Astrocyte (in vitro differentiated cells and primary cell): ENCODE results near the gene TEX36. TPM values are rescaled to one million over a fixed set of nuclear protein-coding genes. Genes with fewer than 3 reads are reported as not detected.

Source experiments
- DNase-seq: peaks from one replicate; pipeline ENCODE4 v3.0.0-alpha.2; 2010; ENCODE audit warnings: low read depth
- FAIRE-seq: peaks from 2 replicates; lab custom pipeline; 2011; peaks lifted over from hg19 to GRCh38; lab: Jason Lieb, UNC
- H2AFZ ChIP-seq: 2 replicates; pipeline ENCODE4 v1.6.0; 2012; ENCODE audit warnings: low read depth, low read length, inconsistent platforms
- H3K27ac ChIP-seq: 2 replicates; pipeline ENCODE4 v1.5.1; 2011; ENCODE audit warnings: low read depth, low read length, inconsistent platforms
- H3K27me3 ChIP-seq: 2 replicates; pipeline ENCODE4 v1.6.0; 2011; ENCODE audit warnings: low read length, inconsistent platforms; ENCODE audit not compliant: insufficient read depth
- H3K36me3 ChIP-seq: 2 replicates; pipeline ENCODE4 v1.5.1; 2011; ENCODE audit warnings: low read length, inconsistent platforms; ENCODE audit not compliant: insufficient read depth
- H3K4me1 ChIP-seq: 2 replicates; pipeline ENCODE4 v1.5.1; 2011; ENCODE audit warnings: low read length, inconsistent platforms; ENCODE audit not compliant: insufficient read depth
- H3K4me2 ChIP-seq: 2 replicates; pipeline ENCODE4 v1.6.0; 2012; ENCODE audit warnings: low read length, inconsistent platforms
- H3K4me3 ChIP-seq: 2 replicates; pipeline ENCODE4 v1.5.1; 2011; ENCODE audit warnings: low read depth, mild to moderate bottlenecking, low read length, inconsistent platforms; ENCODE audit not compliant: insufficient read depth
- H3K79me2 ChIP-seq: 2 replicates; pipeline ENCODE4 v1.6.0; 2012; ENCODE audit warnings: mild to moderate bottlenecking, low read length, inconsistent platforms; ENCODE audit not compliant: insufficient read depth
- H3K9ac ChIP-seq: 2 replicates; pipeline ENCODE4 v1.6.0; 2012; ENCODE audit warnings: mild to moderate bottlenecking, low read length, inconsistent platforms
- H3K9me3 ChIP-seq: 2 replicates; pipeline ENCODE4 v1.5.1; 2012; ENCODE audit warnings: low read depth, mild to moderate bottlenecking, low read length, inconsistent platforms; ENCODE audit not compliant: insufficient read depth
- H4K20me1 ChIP-seq: 2 replicates; pipeline ENCODE4 v1.6.0; 2012; ENCODE audit warnings: low read length, inconsistent platforms; ENCODE audit not compliant: insufficient read depth
- H3K27ac Mint-ChIP-seq: one replicate; pipeline ENCODE4 v1.8.0; 2021; ENCODE audit warnings: mild to moderate bottlenecking, mixed read lengths; ENCODE audit not compliant: unreplicated experiment
- H3K27me3 Mint-ChIP-seq: one replicate; pipeline ENCODE4 v1.8.0; 2021; ENCODE audit warnings: low read depth, mixed read lengths; ENCODE audit not compliant: unreplicated experiment
- H3K36me3 Mint-ChIP-seq: one replicate; pipeline ENCODE4 v1.8.0; 2021; ENCODE audit warnings: low read depth, mixed read lengths; ENCODE audit not compliant: unreplicated experiment
- H3K4me1 Mint-ChIP-seq: one replicate; pipeline ENCODE4 v1.8.0; 2021; ENCODE audit warnings: low read depth, mixed read lengths; ENCODE audit not compliant: unreplicated experiment
- H3K4me3 Mint-ChIP-seq: one replicate; pipeline ENCODE4 v1.8.0; 2021; ENCODE audit warnings: mild to moderate bottlenecking, moderate library complexity, mixed read lengths; ENCODE audit not compliant: unreplicated experiment
- H3K9me3 Mint-ChIP-seq: one replicate; pipeline ENCODE4 v1.8.0; 2021; ENCODE audit warnings: mild to moderate bottlenecking, mixed read lengths; ENCODE audit not compliant: unreplicated experiment
- CTCF ChIP-seq: IDR thresholded peaks from 2 replicates; pipeline ENCODE4 v1.5.1; 2011; ENCODE audit warnings: low read depth, mild to moderate bottlenecking, inconsistent platforms, low read length, moderate library complexity; ENCODE audit not compliant: insufficient read depth
- EZH2 ChIP-seq: IDR thresholded peaks from 2 replicates; pipeline ENCODE4 v1.6.1; 2012; ENCODE audit warnings: mild to moderate bottlenecking, low read length, inconsistent platforms; ENCODE audit not compliant: insufficient read depth
- total RNA-seq: library from RNA; stranded (reverse); gene quantifications from 2 replicates; pipeline ENCODE4 v1.2.1, GENCODE V29; 2021

The TEX36 gene
- total RNA-seq, 1 donor from 2014 or later: not detected

DNA sequence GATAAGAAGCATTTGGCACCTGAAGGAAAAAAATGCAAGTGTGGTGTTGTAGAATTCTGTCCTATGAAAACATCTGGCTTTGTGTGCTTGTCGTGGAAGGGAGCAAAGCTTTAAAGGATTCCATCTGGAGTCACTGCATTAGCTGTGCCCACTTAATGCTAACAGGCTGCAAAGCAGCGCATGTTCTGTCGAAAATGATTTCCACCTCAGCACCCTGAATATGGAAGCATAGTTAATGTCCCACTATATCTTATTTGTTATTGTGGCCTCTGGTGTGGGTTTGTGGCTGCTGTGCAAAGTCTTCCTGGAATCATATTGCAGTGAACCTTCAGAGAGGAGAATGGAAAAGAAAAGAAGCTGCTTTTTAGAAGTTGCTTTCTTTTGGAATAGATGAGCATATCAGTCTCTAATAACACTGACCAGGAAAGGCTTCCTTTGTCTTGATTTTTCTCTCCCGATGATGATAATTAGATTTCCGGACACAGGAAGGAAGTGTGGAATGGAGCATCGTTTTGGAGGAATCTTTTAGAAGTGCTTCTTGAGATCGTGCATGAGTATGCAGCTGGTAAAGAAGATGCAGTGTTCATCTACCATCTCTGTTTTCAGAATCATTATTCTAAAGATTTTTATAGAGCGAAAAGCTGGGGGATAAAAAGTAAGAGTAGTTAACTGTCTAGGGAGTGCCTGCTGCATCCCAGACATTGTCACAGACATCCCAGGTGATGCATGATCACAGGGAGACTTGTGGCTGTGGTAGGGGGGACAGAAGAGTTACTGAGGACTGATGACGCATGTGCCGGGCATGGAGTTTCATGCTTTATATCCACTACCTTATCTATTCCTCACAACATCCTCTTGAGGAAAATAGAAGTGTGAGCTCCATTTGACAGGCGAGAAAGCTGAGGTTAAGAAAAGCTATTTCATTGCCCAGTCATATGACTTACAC, 54.6 kb downstream of the TEX36 start:
- TF ChIP-seq CTCF (no peak), EZH2 (no peak)
- Mint-ChIP-seq H3K36me3 (peaks cover 2% of the 10 kb centered on the region), H3K4me1 (no peaks in the 10 kb centered on the region), H3K27me3 (peaks cover 16% of the 10 kb centered on the region), H3K27ac (no peak overlapping the region), H3K4me3 (no peak overlapping the region), H3K9me3 (peaks cover 5% of the 10 kb centered on the region)
- Histone ChIP-seq H3K27ac (no peak overlapping the region), H3K9me3 (no peaks in the 10 kb centered on the region), H3K4me2 (no peak overlapping the region), H2AFZ (no peak overlapping the region), H3K4me3 (no peak overlapping the region), H3K27me3 (no peaks in the 10 kb centered on the region), H3K4me1 (no peaks in the 10 kb centered on the region), H4K20me1 (no peaks in the 10 kb centered on the region), H3K79me2 (no peaks in the 10 kb centered on the region), H3K9ac (no peak overlapping the region), H3K36me3 (no peaks in the 10 kb centered on the region)
- no peak for DNase-seq
- no peak for FAIRE-seq

DNA sequence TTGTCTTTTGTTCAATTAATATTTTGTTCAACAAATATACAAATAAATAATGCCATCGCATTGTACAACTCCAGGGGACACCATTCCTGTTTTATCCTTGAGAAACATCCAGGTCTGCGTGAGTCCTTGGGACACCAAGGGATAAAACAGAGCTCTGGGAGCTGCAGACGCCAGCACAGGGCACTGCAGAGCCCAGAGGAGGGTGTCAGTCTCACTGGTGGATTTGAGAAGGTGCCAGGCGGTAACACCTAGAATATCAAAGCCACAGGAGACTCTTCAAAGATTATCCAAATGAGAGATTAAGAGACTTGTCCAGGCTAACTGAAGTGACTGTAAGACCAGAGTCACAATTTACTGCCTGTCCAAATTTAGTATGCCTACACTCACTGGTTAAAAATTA, 55.3 kb downstream of the TEX36 start:
- FAIRE-seq: no peak
- no peaks in the 10 kb centered on the region for H3K9me3 ChIP-seq
- Mint-ChIP-seq H3K27ac (no peak overlapping the region), H3K27me3 (peaks cover 16% of the 10 kb centered on the region), H3K4me1 (peaks cover 5% of the 10 kb centered on the region), H3K36me3 (peaks cover 2% of the 10 kb centered on the region), H3K9me3 (peaks cover 5% of the 10 kb centered on the region), H3K4me3 (no peak overlapping the region)
- H3K27me3 ChIP-seq: no peaks in the 10 kb centered on the region
- no peak overlapping the region for H3K4me2 ChIP-seq
- TF ChIP-seq EZH2: no peak
- TF ChIP-seq CTCF: no peak
- no peak overlapping the region for H3K27ac ChIP-seq
- no peaks in the 10 kb centered on the region for H3K36me3 ChIP-seq
- no peak for DNase-seq
- no peak overlapping the region for H2AFZ ChIP-seq
- no peaks in the 10 kb centered on the region for H3K79me2 ChIP-seq
- H3K4me3 ChIP-seq: no peak overlapping the region
- H3K9ac ChIP-seq: no peak overlapping the region
- H4K20me1 ChIP-seq: no peaks in the 10 kb centered on the region
- H3K4me1 ChIP-seq: no peaks in the 10 kb centered on the region

DNA sequence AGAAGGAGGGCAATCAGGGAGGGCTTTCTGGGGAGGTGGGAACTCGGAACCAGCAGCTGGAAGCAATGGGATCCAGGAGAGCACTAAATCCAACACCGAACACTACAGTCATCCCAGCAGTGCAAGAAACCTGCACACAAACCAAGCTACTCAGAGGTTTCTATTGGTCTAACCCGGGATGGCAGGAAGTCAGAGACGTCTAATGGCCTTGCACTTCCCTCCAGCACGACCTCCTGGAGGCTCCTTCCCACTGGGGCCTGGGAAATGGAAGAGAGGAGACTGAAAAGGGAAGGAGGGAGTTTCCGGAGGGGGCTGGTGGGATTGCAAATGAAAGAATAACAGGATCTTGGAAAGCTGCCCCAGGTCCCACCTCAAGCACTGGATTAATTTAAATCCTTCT, 56.3 kb downstream of the TEX36 start:
- TF ChIP-seq EZH2 (no peak), CTCF (no peak)
- H3K4me1 ChIP-seq: no peaks in the 10 kb centered on the region
- FAIRE-seq (no peak), DNase-seq (no peak)
- H3K4me3 ChIP-seq: no peak overlapping the region
- Mint-ChIP-seq H3K36me3 (peaks cover 2% of the 10 kb centered on the region), H3K4me3 (no peak overlapping the region), H3K9me3 (peaks cover 5% of the 10 kb centered on the region), H3K27me3 (peaks cover 10% of the 10 kb centered on the region), H3K4me1 (peaks cover 5% of the 10 kb centered on the region), H3K27ac (no peak overlapping the region)
- no peak overlapping the region for H3K4me2 ChIP-seq
- no peaks in the 10 kb centered on the region for H3K9me3 ChIP-seq
- H3K9ac ChIP-seq: no peak overlapping the region
- H3K27me3 ChIP-seq: no peaks in the 10 kb centered on the region
- no peaks in the 10 kb centered on the region for H4K20me1 ChIP-seq
- no peak overlapping the region for H3K27ac ChIP-seq
- H3K36me3 ChIP-seq: no peaks in the 10 kb centered on the region
- H2AFZ ChIP-seq: no peak overlapping the region
- H3K79me2 ChIP-seq: no peaks in the 10 kb centered on the region
